ENCODE data around the gene FERMT2.

FERMT2 gene

GRCh38 chr14:52862632-52863333 is 88.1 kb downstream of the FERMT2 start:
- no peak for DNase-seq (ENCODE audit: low spot score)

- DNase-seq (ENCODE audit: low spot score) = no peak
Measured at GRCh38 chr14:52861403-52861802, 89.4 kb downstream of the FERMT2 start.

- DNase-seq (ENCODE audit: low spot score) = no peak
Measured at GRCh38 chr14:52860910-52861309, 89.9 kb downstream of the FERMT2 start.

GRCh38 chr14:52860209-52860608 is 90.6 kb downstream of the FERMT2 start:
- no peak for DNase-seq (ENCODE audit: low spot score)

GRCh38 chr14:52856139-52856538 is 94.7 kb downstream of the FERMT2 start:
- DNase-seq (ENCODE audit: low spot score) = no peak

- DNase-seq (ENCODE audit: low spot score) = no peak
Measured at GRCh38 chr14:52853522-52853854, 97.4 kb downstream of the FERMT2 start.

GRCh38 chr14:52852810-52853521 is 97.9 kb downstream of the FERMT2 start:
- no peak for DNase-seq (ENCODE audit: low spot score)

- DNase-seq (ENCODE audit: low spot score) = no peak
Measured at GRCh38 chr14:52850451-52850909, 100.4 kb downstream of the FERMT2 start.

- DNase-seq (ENCODE audit: low spot score) = no peak
Measured at GRCh38 chr14:52848626-52849025, 102.2 kb downstream of the FERMT2 start.

GRCh38 chr14:52846591-52846990 is 104.3 kb downstream of the FERMT2 start:
- no peak for DNase-seq (ENCODE audit: low spot score)

GRCh38 chr14:52845081-52845480 is 105.8 kb downstream of the FERMT2 start:
- no peak for DNase-seq (ENCODE audit: low spot score)

GRCh38 chr14:52844262-52845060 is 106.4 kb downstream of the FERMT2 start:
- DNase-seq (ENCODE audit: low spot score) = no peak

GRCh38 chr14:52840877-52841276 is 110.0 kb downstream of the FERMT2 start:
- no peak for DNase-seq (ENCODE audit: low spot score)

- no peak for DNase-seq (ENCODE audit: low spot score)
Measured at GRCh38 chr14:52837451-52837850, 113.4 kb downstream of the FERMT2 start.

- no peak for DNase-seq (ENCODE audit: low spot score)
Measured at GRCh38 chr14:52836063-52836462, 114.8 kb downstream of the FERMT2 start.

GRCh38 chr14:52835122-52835903 is 115.5 kb downstream of the FERMT2 start:
- no peak for DNase-seq (ENCODE audit: low spot score)

- DNase-seq (ENCODE audit: low spot score) = no peak
Measured at GRCh38 chr14:52834440-52834842, 116.4 kb downstream of the FERMT2 start.

- no peak for DNase-seq (ENCODE audit: low spot score)
Measured at GRCh38 chr14:52833891-52834290, 117.0 kb downstream of the FERMT2 start.

GRCh38 chr14:52829527-52830185 is 121.2 kb downstream of the FERMT2 start:
- DNase-seq (ENCODE audit: low spot score) = no peak

- no peak for DNase-seq (ENCODE audit: low spot score)
Measured at GRCh38 chr14:52827426-52827825, 123.4 kb downstream of the FERMT2 start.

- no peak for DNase-seq (ENCODE audit: low spot score)
Measured at GRCh38 chr14:52825085-52825484, 125.8 kb downstream of the FERMT2 start.

GRCh38 chr14:52824462-52824861 is 126.4 kb downstream of the FERMT2 start:
- no peak for DNase-seq (ENCODE audit: low spot score)
